NCI-H187 treated with DMSO at 0.1 percent for 48 hours (cell line): ENCODE measurements around the gene PSTPIP2.
"Not testable (repeated sequence)": the region's sequence is repeated elsewhere in the genome, so short reads cannot be mapped to it uniquely, and the experiment has no call there.

Experiments used
- DNase-seq: peaks from one replicate; lab custom pipeline; 2025; lab: John Stamatoyannopoulos, UW

The PSTPIP2 gene

DNA sequence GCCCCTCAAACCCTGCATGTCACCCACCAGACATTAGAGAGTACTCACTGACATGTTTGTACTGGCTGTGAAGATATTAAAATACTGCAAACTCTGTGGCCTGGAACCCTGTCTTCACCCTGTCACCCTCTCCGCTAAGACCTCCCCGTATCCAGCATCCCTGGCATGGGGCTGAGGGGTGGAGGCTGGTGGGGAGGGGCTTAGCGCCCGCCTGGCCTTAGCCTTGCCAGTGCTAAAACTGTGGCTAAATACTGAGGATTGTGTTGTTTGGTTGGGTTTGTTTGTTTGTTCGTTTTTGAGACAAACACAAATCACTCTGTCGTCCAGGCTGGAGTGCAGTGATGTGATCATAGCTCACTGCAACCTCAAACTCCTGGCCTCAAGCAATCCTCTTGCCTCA lies 1.8 kb downstream of the PSTPIP2 start:
- DNase-seq, result no peak

DNA sequence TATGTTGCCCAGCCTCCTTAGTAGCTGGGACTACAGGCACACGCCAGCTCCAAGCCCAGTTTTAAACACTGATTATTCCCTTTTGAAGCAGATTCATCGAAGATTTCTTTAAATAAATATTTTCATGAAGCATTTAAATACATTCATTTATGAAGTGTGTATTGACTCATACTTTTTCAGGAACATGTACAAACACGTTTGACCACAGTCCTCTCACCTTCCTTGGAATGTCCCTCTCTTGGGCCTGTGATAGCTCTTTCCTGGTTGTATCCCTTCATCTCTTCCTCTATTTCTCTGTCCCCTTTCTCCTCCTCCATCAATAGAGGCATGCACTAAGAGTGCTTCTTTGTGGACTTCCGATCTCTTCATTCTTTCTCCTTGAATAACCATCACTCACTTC lies 2.5 kb downstream of the PSTPIP2 start:
- no peak for DNase-seq

DNA sequence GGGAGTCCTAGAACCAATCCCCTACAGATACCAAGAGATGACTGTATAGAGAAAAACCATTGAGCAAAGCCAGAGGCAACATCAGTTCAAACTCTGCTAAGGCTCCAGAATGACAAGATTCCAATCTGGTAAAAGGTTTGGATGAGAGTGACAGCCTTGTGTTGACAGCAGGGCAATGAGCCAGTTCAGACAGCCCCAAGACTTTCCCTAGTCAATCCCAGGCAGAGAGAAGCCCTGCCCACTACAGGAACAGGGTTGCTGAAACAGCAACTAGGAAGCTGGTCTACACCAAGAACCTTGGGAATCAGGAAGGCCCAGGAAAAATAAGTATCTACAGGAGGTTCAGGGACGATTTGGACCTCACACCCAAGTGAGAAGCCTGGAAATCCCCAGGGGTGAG lies 3.3 kb downstream of the PSTPIP2 start:
- DNase-seq, result no peak

DNA sequence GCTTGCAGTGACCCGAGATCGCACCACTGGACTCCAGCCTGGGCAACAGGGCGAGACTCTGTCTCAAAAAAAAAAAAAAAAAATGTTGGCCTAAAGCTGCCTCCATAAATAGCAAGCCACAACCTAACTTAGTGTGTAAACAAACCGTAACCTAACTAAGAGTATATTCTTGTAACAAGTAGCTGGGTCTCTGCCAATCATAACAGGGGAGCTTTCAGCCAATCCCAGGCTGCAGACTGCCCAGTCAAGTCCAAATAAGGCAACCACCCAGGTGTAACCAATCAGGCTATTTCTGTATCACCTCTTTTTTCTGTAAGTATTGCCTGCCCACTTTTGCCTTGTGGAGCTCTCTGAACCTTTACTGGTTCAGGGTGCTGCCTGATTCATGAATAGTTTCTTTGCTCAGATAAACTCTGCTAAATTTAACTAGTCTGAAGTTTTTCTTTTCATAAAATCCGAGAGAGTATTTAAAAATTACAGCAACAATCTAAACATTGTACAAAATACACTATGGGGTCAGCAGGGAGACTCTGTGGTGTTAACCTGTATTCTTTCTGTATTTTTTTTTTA lies 4.5 kb downstream of the PSTPIP2 start:
- no peak for DNase-seq

DNA sequence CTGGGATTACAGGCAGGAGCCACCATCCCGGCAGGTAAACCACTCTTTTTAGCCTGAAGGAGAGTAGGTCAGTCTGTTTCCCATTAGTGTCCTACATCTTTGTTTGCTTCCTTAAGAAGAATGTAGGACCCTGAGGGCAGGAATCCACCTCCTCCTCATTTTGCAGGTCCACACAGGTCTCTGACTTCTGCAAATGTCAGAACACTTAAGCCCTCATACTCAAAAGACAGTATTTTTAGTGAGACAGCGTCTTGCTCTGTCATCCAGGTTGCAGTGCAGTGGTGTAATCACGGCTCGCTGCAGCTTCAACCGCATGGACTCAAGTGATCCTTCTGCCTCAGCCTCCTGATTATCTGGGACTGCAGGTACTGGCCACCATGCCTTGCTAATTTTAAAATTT lies 9.3 kb downstream of the PSTPIP2 start:
- DNase-seq, result no peak

DNA sequence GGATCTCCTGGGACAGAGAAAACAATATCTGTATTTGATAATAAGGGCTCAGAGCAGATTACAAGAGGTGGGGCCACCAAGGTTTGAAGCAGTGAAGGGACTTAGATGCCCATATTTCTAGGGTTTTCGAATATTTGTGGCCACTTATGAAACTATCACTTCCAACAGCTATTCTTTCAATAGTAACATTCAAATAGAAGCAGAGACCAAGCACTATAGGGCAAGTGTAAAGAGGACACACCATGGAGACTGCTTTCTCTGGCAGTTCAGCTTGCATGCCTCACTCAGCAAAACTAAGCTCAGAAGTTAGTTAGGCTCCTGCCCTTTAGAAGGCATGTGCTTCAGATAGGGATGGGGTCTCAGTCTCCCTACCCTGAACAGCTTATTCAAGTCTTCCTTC lies 10.3 kb downstream of the PSTPIP2 start:
- DNase-seq, result no peak

DNA sequence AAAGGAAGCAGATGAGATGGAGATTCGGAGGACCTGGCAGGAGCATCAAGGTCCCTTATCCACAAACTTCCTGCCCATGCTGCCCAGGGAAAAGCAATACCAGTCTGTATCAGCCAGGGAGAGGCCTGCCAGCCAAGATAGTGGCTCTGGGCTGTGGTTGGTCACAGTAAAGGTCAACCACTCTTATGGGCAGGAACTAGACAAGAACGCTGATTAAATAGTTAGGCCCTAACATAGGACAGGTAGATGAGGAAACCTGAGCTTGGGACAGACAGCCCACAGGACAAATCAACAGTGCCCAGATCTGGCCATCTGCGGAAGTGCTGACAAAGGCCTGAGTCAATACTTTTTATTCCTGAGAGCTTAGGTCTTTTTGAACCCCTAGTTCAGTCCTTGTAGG lies 10.7 kb downstream of the PSTPIP2 start:
- no peak for DNase-seq

DNA sequence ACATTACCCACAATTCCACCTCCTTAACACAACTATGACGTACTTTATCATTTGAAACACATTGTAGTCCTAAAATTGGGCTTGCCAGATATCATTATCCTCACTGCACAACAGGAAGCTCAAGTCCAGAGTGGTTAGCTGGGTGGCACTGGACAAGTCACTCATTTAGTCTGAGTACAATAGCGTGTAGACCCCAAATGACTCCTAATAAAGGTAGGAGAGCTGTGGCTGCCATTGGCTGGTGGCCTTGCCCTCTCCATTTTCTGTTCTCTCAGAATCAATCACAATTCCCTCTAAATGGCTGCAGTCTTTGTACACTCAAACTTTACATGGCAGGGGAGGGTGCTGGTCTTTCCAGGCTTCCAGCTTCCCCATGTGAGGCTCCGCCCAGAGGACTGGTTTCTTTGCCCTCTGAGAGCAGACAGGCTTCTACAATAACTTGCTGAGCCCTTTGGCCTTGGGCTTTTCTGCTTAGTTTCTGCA lies 11.7 kb downstream of the PSTPIP2 start:
- no peak for DNase-seq

DNA sequence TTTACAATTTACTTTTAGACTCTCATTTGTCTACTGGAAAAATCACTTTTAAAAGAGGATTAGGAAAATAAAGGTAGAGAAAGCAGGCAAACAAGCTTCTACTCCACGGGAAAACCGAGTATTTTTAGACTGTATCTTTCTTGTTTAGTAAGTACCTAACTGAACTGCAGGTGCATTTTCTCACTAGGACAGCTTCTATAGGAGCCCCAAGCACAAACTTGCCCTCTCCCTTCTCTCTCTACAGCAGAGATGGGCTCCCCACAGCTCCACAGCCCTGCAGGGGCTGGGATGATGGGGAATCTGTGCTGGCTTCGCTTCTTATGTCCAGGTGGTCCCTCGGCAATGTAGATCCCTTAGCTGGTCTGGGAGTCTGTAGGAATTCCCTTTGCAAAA lies 16.2 kb downstream of the PSTPIP2 start:
- DNase-seq, result no peak

DNA sequence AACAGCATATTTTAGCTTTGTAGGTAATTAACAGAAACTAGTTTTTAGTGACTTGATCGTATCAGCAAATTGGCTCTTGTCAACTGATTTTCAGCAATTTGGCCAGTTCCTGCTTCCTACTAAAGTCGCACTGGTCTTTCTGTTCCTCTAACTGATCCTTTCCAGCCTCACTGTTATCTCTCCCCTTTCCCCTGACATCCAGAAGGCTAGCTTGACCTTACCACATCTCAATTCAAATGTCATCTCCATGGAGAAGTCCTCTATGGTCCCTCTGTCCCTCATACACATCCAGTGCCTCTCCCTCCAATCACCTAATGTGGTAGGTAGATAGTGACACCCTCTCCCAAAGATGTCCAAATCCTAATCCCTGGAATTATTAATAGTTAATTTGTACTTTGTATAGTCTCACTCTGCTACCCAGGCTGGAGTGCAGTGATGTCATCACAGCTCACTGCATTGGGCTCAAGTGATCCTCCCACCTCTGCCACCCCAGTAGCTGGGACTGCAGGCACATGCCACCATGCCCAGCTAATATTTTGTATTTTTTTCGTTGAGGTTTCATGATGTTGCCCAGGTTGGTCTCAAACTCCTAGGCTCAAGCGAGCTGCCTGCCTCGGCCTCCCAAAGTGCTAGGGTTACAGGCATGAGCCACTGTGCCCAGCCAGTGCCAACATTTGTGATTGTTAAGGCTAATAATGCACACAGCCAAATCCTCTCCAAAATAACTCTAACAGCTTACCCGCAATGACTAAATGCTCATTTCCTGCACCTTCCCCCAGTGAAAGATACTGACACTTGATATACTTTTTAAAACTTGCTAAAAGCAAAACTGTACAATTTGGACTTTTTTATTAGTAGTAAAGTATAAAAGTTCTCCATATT lies 16.9 kb downstream of the PSTPIP2 start:
- no peak for DNase-seq

DNA sequence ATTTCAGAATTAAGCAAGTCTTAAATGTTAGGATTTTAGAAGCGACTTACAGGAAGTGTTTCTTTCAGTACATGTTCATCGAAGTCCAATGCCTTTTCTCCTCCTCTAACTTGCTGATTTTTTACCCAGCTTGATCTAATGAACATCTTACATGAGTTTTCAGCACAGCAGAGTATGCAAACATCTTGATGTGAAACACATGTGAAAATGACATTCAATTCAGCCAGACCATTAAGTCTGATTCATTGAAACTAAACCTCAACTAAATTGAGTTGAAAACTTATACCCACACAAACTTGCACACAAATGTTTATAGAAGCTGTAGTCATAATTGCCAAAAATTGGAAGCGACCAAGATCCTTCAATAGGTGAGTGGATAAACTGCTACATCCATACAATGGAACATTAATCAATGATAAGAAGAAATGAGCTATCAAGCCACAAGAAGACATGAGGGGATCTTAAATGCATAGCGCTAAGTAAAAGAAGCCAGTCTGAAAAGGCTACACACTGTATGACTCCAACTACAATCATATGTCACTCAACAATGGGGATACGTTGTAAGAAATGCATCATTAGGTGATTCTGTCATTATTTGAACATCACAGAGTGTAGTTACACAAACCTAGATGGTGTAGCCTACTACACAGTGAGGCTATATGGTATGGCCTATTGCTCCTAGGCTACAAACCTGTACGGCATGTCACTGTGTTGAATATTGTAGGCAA lies 18.5 kb downstream of the PSTPIP2 start:
- DNase-seq, result no peak

DNA sequence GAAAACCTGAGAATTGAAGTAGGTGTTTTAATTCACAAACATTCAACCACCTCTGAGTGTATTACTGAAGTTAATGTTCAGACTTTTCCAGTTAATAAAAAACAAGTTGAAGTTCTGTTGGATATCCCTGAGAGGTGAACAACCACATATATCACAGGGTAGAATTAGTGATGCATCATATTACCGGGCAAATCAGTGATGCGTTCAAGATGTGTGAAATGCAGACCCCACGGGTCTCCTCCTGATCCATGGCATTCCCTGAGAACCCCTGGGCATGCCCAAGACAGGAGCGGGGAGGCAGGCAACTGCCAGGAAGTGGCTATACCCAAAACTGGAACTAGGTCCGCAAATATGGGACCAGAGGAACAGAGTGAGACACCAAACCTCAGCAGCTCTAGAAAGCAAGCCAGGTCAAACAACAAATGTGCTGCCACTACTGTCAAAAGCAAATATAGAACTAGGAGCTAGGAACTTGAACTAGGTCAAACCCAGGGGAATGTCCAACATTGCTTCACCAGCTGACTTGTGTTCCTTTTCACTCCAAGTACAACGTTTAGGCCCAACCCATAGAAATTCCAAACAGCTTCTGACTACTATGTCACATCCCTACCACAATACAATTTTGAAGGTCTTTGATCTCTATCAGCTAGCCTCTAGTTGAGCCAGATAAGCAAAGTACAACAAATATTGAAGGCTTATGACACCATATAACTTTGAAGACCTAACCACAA lies 20.2 kb downstream of the PSTPIP2 start:
- DNase-seq, result no peak

DNA sequence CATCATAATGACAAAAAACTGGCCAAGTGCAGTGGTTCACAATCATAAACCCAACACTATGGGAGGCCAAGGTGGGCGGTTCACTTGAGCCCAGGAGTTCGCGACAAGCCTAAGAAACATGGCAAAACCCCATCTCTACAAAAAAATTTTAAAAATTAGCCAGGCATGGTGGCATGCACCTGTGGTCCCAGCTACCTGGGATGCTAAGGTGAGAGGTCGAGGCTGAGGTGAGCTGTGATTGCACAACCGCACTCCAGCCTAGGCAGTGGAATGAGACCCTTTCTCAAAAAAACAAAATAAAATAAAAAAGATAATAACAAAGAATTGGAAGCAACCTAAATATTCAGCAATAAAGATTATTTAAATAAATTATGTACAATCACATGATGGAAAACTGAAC lies 21.8 kb downstream of the PSTPIP2 start:
- DNase-seq, result no peak

DNA sequence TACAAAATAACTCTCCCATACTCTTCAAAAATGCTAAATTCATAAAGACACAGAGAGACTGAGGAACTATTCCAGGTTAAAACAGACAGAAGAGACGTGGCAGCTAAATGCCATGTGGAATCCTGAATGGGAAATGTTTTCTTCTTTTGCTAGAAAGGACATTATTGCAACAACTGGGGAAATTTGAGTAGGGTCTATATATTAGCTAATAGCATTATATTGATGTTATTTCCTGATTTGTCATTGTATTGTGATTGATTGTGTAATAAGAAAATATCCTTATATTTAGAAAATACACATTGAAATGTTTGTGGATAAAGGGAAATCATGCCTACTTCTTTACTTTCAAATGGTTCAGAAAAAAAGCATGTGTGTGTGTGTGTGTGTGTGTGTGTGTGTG lies 23.4 kb downstream of the PSTPIP2 start:
- no peak for DNase-seq

DNA sequence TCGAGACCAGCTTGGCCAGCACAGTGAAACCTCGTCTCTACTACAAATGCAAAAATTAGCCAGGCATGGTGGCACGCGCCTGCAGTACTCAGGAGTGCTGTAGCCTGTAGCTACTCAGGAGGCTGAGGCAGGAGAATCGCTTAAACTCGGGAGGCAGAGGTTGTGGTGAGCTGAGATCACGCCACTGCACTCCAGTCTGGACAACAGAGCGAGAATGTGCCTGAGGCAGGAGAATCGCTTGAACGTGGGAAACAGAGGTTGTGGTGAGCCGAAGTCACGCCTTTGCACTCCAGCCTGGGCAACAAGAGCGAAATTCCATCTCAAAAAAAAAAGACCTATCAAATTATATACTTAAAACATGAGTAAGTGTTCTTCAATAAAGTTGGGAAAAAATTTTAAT lies 24.7 kb downstream of the PSTPIP2 start:
- not testable (repeated sequence) for DNase-seq

DNA sequence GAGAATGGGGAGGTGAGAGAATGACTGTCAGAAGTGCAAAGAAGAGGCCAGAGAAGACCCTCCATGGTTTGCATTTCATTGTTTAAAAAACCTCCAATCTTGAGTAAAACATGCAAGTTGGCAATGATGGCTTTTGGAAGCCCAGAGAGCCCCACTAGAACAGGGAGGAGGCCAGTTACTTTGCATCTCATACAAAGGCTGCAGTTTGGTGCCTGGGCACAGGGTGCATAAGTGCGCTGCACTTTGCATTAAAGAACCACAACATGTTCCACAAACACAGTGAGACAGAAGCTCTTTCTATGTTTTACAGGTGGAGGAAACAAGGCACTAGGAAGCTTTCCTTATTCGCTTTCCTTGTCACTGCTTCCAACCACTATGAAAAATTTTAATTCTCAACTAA lies 25.4 kb downstream of the PSTPIP2 start:
- no peak for DNase-seq

DNA sequence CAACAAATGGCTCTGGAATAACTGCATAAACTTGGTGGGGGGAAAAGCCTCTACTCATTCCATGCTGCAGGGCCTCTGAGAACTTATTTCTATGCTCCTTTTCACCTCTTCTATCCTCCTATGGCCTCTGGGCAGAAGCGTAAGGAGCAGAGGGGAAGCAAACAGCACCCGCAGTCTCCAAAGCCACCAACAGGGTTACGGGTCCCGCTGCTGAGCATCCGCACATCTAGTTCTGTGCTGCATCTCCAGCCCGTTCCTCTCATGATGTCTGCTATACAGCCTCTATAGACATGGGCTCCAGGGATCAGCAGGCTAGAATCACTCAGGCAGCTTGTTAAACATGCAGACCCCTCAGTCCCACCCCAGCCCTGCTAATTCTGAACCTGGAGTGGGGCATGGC lies 25.9 kb downstream of the PSTPIP2 start:
- no peak for DNase-seq

DNA sequence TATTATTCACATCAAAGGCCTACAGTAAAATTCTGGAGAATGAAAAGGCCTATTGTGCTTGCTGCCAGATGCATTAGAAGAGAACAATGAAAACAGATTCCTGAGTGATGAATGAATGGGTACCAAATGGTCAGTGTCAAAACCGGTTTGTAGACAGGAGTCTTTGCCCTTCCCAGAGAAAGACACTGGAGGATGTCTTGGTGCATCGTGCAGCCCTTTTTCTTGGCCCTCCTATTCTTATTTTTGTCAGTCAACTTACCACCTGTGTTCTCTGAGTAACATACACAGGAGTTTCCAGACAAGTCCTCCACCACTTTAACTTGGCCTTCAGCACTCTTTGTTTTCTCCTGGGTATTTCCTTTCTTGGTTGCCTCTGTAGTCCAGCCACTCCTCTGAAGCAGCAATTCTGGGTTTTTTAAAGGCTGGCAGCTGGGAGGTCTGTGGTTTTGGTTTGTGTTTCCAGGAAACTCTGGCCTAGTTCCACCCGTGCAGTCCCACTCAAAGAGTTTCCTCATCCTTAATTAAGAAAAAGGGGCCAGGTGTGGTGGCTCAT lies 29.4 kb downstream of the PSTPIP2 start:
- DNase-seq, result no peak

DNA sequence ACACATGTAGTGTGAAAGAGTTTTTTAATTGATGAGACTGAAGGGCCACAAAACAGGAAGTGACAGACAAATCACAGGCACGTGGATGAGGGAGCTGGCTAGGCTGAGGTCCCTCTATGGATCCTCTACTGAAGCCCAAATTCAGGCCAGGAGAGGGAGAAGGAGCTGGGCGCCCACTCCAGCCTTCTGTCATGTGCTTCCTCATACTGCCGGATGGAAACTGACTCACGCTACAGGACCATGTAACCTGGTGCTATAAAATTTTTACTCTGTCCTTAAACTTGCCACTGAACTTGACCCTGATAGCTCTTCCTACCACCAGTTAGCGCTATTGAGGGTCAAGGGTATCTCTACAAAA lies 31.3 kb downstream of the PSTPIP2 start:
- DNase-seq, result no peak

DNA sequence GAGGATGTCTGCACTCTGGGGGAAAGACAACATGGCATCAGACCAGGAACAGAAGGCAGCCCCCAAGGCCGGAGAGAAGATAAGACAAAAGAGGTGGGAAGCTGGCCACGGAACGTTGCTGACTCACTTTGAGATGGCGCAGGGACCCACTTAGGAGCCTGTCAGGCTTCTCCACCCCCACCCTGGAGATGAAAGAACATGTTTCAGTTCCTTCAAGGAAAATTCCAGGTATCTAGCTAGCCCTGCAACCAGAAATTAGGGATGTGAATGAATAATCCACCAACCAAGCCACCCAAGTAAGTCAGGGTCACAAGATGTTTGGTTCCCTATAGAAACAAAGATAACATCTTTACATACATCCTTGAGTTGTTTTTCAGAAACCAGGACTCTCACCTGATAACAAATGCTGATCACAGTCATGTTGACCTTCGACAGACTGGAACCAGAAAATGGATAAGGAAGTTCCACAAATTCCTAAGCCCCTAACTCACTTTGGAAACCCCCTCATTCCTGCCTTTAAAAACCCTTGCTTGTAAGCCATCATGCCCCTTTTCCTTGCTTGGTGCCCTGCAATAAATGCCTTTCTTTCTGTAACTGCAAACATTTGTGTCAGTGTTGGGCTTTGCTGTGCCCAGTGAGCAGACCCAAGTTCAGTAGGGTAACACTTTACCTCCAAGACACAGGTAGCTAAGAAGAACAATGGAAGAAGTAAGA lies 31.9 kb downstream of the PSTPIP2 start:
- DNase-seq, result no peak

DNA sequence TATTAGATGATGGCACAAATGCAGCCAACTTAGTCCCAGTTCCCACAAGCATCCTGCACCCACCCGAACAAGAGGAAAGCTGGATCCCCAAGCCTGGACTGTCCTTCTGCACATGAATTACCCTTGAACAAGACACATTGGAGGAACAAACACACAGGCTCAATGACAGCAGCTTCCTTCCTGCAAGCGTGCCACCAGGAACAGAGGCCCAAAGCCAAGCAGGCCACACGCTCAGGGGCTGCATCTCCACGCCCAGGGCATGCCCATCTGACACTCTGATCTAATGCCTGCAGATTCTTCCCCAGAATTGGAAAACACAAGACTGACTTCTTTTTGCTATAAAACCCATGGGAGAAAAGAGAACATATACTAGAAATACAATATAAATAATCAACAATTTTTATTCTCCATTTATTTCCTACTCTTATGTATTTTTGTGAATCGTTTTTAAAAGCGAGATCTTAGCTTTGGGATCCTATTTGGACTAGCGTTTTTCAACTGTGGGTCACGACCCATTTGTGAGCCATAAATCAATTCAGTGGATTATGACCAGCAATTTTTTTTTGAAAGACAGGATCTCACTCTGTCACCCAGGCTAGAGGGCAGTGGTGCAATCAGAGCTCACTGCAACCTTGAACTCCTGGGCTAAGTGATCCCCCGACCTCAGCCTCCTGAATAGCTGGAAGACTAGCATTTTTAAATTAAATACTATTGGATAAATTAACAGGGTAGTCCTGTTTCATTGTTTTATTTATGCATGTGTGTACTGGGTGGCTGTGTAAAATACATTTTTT lies 34.4 kb downstream of the PSTPIP2 start:
- no peak for DNase-seq
